ENCODE measurements around the gene BORCS5. TPM values are rescaled to one million over a fixed set of nuclear protein-coding genes. Genes with fewer than 3 reads are reported as not detected.

BORCS5 gene
- total RNA-seq, 5 donors from 2014 or later (not counting 1 experiment from before 2014, with no cell fraction given), result 18.0 to 34.0 (median 25.5) TPM

DNA sequence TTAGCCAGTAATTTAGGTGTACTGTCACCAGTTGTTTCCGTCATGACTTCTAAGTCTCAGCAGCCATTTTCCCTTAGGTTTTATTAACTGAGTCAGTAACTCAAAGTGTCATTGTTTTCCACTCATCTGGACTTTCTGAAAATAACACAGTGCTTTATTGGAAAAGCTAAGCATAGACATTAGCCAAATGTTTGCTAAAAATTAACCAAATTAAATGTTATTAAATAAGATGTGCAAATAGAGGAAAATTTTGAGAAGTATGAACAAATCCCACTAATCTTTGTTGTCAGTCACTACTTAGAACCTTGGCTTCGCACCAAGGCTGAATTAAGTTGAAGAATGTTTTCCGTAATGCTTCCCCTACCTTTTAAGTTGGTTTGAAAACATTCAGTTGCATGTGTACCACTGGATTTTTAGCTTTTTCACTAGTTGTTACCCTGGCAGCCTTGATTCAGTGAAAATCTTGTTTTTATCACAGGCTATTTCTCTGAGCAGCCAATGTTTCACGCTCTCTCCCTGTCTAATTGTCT lies 43.0 kb downstream of the BORCS5 start:
- ATAC-seq (replicated peaks in 1 of 4) (no peak), DNase-seq (no peak)
- ChIA-PET CTCF (interaction anchor here in 1 of 2 donors (0.6 to 0.7 kb wide), 2 partner anchors 220 to 306 kb away, joined by 3 read pairs; no protein-coding TSS in a partner anchor), POLR2A (interaction anchor here (0.5 to 1.1 kb wide), 3 partner anchors 34 to 268 kb away, joined by 3 to 6 read pairs (median 6); no protein-coding TSS in a partner anchor)
- H3K9me3 ChIP-seq, result no peaks in the 10 kb centered on the region
- peaks cover 0 to 8% (median 6%) of the 10 kb centered on the region in 3 donors for H3K9me3 Mint-ChIP-seq
- peaks cover 37 to 64% (median 62%) of the 10 kb centered on the region in 3 donors for H3K4me1 Mint-ChIP-seq
- no peak overlapping the region for H3K4me3 Mint-ChIP-seq
- 100% methylated on average over 3 of the region's 4 CpGs for WGBS (ENCODE audit: insufficient coverage)
- H3K36me3 ChIP-seq (ENCODE audit: control insufficient read depth in 2 of 2, extremely low read depth in 1 of 2, insufficient read depth in 1 of 2, low read length in 1 of 2), result peaks cover 0 to 3% of the 10 kb centered on the region in 2 donors
- H3K4me1 ChIP-seq (ENCODE audit: control insufficient read depth in 1 of 2, extremely low read depth in 1 of 2, insufficient read depth in 2 of 2, low read length in 2 of 2), result no peaks in the 10 kb centered on the region
- H3K27ac Mint-ChIP-seq, result peak overlapping the region; percentile 37 to 68
- no peak overlapping the region for H3K4me3 ChIP-seq (ENCODE audit: control insufficient read depth in 1 of 2, extremely low read depth in 1 of 2, low read length in 1 of 2)
- H3K27me3 Mint-ChIP-seq, result no peaks in the 10 kb centered on the region
- H3K27me3 ChIP-seq (replicated peaks in 1 of 2; ENCODE audit: control insufficient read depth in 2 of 2, extremely low read depth in 1 of 2, insufficient read depth in 2 of 2, low read length in 1 of 2), result no peaks in the 10 kb centered on the region
- no peak overlapping the region for H3K27ac ChIP-seq (ENCODE audit: low read length)
- peaks cover 47% of the 10 kb centered on the region for H3K36me3 Mint-ChIP-seq

- Mint-ChIP-seq H3K9me3 (peaks cover 0 to 8% (median 6%) of the 10 kb centered on the region in 3 donors), H3K4me1 (peaks cover 33 to 65% (median 59%) of the 10 kb centered on the region in 3 donors), H3K36me3 (peaks cover 47% of the 10 kb centered on the region), H3K27me3 (no peaks in the 10 kb centered on the region), H3K27ac (no peak overlapping the region), H3K4me3 (no peak overlapping the region)
- Histone ChIP-seq H3K4me1 (ENCODE audit: control insufficient read depth in 1 of 2, extremely low read depth in 1 of 2, insufficient read depth in 2 of 2, low read length in 2 of 2) (no peaks in the 10 kb centered on the region), H3K4me3 (ENCODE audit: control insufficient read depth in 1 of 2, extremely low read depth in 1 of 2, low read length in 1 of 2) (no peak overlapping the region), H3K27me3 (replicated peaks in 1 of 2; ENCODE audit: control insufficient read depth in 2 of 2, extremely low read depth in 1 of 2, insufficient read depth in 2 of 2, low read length in 1 of 2) (no peaks in the 10 kb centered on the region), H3K27ac (ENCODE audit: low read length) (no peak overlapping the region), H3K36me3 (ENCODE audit: control insufficient read depth in 2 of 2, extremely low read depth in 1 of 2, insufficient read depth in 1 of 2, low read length in 1 of 2) (no peaks in the 10 kb centered on the region), H3K9me3 (no peaks in the 10 kb centered on the region)
- ChIA-PET CTCF (no interaction called here), POLR2A (interaction anchor here in 1 of 2 donors (0.9 to 1.1 kb wide), 2 partner anchors 38 to 65 kb away, joined by 3 to 6 read pairs; no protein-coding TSS in a partner anchor)
- no CpG with 5 or more reads among the region's 3 CpGs for WGBS (ENCODE audit: insufficient coverage)
- no peak for ATAC-seq (replicated peaks in 1 of 4)
- DNase-seq, result no peak
Measured at GRCh38 chr12:12400793-12401192, 43.9 kb downstream of the BORCS5 start.

- H3K27ac Mint-ChIP-seq, result peak overlapping the region; percentile 53 to 79
Measured at GRCh38 chr12:12403264-12404248, 46.7 kb downstream of the BORCS5 start.

DNA sequence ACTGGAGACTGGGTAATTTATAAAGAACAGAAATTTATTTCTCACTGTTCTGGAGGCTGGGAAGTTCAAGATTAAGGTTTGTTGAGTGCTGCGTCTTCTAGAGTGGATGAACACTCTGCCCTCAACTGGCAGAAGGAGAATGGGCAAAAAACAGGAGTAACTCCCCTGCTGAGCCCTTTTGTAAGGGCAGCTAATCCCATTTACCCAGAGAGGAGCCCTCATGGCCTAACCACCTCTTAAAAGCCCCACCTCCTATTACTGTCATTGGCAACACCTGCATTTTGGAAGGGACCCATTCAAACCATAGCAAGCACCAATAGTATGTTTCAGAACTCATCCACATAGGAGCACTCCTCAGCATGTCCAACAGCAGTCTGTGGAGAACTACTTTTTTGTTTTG lies 47.4 kb downstream of the BORCS5 start:
- H3K9me3 ChIP-seq, result no peaks in the 10 kb centered on the region
- ChIA-PET POLR2A (interaction anchor here in 1 of 2 donors (0.5 to 1.8 kb wide), 5 partner anchors 11 to 157 kb away, joined by 3 to 16 read pairs (median 3); no protein-coding TSS in a partner anchor), CTCF (interaction anchor here in 1 of 2 donors (0.7 to 2.0 kb wide), 2 partner anchors 36 to 61 kb away, joined by 3 to 4 read pairs; no protein-coding TSS in a partner anchor)
- H3K4me3 Mint-ChIP-seq, result no peak overlapping the region
- peaks cover 22 to 61% (median 45%) of the 10 kb centered on the region in 3 donors for H3K4me1 Mint-ChIP-seq
- no peak overlapping the region for H3K4me3 ChIP-seq (ENCODE audit: control insufficient read depth in 1 of 2, extremely low read depth in 1 of 2, low read length in 1 of 2)
- peaks cover 38% of the 10 kb centered on the region for H3K36me3 Mint-ChIP-seq
- no peak for DNase-seq
- no CpG with 5 or more reads among the region's 1 CpG for WGBS (ENCODE audit: insufficient coverage)
- peaks cover 0 to 2% of the 10 kb centered on the region in 2 experiments for H3K4me1 ChIP-seq (ENCODE audit: control insufficient read depth in 1 of 2, extremely low read depth in 1 of 2, insufficient read depth in 2 of 2, low read length in 2 of 2)
- H3K36me3 ChIP-seq (ENCODE audit: control insufficient read depth in 2 of 2, extremely low read depth in 1 of 2, insufficient read depth in 1 of 2, low read length in 1 of 2), result no peaks in the 10 kb centered on the region
- H3K27ac ChIP-seq (ENCODE audit: low read length), result no peak overlapping the region
- H3K27ac Mint-ChIP-seq, result peak overlapping the region; percentile 53 to 79
- H3K27me3 ChIP-seq (replicated peaks in 1 of 2; ENCODE audit: control insufficient read depth in 2 of 2, extremely low read depth in 1 of 2, insufficient read depth in 2 of 2, low read length in 1 of 2), result no peaks in the 10 kb centered on the region
- H3K9me3 Mint-ChIP-seq, result peaks cover 0 to 8% (median 6%) of the 10 kb centered on the region in 3 donors
- H3K27me3 Mint-ChIP-seq, result no peaks in the 10 kb centered on the region
- peak in 1 of 4 experiments; percentile 23 for ATAC-seq (replicated peaks in 1 of 4)

More at GRCh38 chr12:12403264-12404248, 46.7 kb downstream of the BORCS5 start:
- DNase-seq, result peak in 1 of 35 experiments; percentile 44
- H3K27me3 Mint-ChIP-seq, result no peaks in the 10 kb centered on the region
- Histone ChIP-seq H3K4me1 (ENCODE audit: control insufficient read depth in 1 of 2, extremely low read depth in 1 of 2, insufficient read depth in 2 of 2, low read length in 2 of 2) (no peaks in the 10 kb centered on the region), H3K4me3 (ENCODE audit: control insufficient read depth in 1 of 2, extremely low read depth in 1 of 2, low read length in 1 of 2) (no peak overlapping the region), H3K27me3 (replicated peaks in 1 of 2; ENCODE audit: control insufficient read depth in 2 of 2, extremely low read depth in 1 of 2, insufficient read depth in 2 of 2, low read length in 1 of 2) (no peaks in the 10 kb centered on the region), H3K9me3 (no peaks in the 10 kb centered on the region), H3K27ac (ENCODE audit: low read length) (no peak overlapping the region), H3K36me3 (ENCODE audit: control insufficient read depth in 2 of 2, extremely low read depth in 1 of 2, insufficient read depth in 1 of 2, low read length in 1 of 2) (no peaks in the 10 kb centered on the region)
- WGBS (ENCODE audit: insufficient coverage), result no CpG with 5 or more reads among the region's 9 CpGs
- peak in 3 of 4 experiments; percentile 49 to 89 (median 54) for ATAC-seq (replicated peaks in 1 of 4)
- H3K36me3 Mint-ChIP-seq, result peaks cover 37% of the 10 kb centered on the region
- peaks cover 0 to 8% (median 6%) of the 10 kb centered on the region in 3 donors for H3K9me3 Mint-ChIP-seq
- POLR2A ChIA-PET, result interaction anchor here in 1 of 2 donors (0.5 to 1.8 kb wide), 5 partner anchors 11 to 158 kb away, joined by 3 to 16 read pairs (median 3); no protein-coding TSS in a partner anchor
- H3K4me1 Mint-ChIP-seq, result peaks cover 26 to 61% (median 48%) of the 10 kb centered on the region in 3 donors
- H3K4me3 Mint-ChIP-seq, result no peak overlapping the region
- CTCF ChIA-PET, result interaction anchor here in 1 of 2 donors (0.5 to 2.0 kb wide), 2 partner anchors 62 to 79 kb away, joined by 3 to 4 read pairs; no protein-coding TSS in a partner anchor

DNA sequence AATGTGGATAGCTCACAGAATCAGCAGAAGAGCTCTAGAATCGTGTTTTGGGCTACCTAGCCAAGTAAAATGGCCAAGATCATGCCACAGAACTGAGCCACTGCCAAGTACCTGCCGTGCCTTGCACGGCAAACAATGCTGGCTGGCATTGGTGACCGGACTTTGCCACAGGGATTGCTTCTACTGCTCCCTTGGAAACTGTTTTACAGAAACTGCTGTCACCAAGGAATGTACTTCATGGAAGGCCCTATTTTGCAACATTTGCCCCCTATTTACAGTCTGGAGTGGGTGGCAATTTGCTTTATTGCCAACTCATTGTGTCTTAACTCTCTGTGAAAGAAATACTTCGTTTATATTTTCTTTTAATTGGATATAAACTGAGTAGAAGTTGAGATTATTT lies 49.0 kb downstream of the BORCS5 start:
- DNase-seq (no peak), ATAC-seq (replicated peaks in 1 of 4) (no peak)
- peaks cover 0 to 2% of the 10 kb centered on the region in 2 experiments for H3K4me1 ChIP-seq (ENCODE audit: control insufficient read depth in 1 of 2, extremely low read depth in 1 of 2, insufficient read depth in 2 of 2, low read length in 2 of 2)
- POLR2A ChIA-PET, result no interaction called here
- H3K27ac ChIP-seq (ENCODE audit: low read length), result no peak overlapping the region
- Mint-ChIP-seq H3K9me3 (peaks cover 0 to 3% (median 2%) of the 10 kb centered on the region in 3 donors), H3K4me3 (no peak overlapping the region), H3K36me3 (peaks cover 35% of the 10 kb centered on the region), H3K27ac (peak overlapping the region in 1 of 2 donors; percentile 55), H3K4me1 (peaks cover 23 to 54% (median 40%) of the 10 kb centered on the region in 3 donors), H3K27me3 (no peaks in the 10 kb centered on the region)
- no peak overlapping the region for H3K4me3 ChIP-seq (ENCODE audit: control insufficient read depth in 1 of 2, extremely low read depth in 1 of 2, low read length in 1 of 2)
- no peaks in the 10 kb centered on the region for H3K27me3 ChIP-seq (replicated peaks in 1 of 2; ENCODE audit: control insufficient read depth in 2 of 2, extremely low read depth in 1 of 2, insufficient read depth in 2 of 2, low read length in 1 of 2)
- CTCF ChIA-PET, result interaction anchor here in 1 of 2 donors (0.9 to 1.3 kb wide), 2 partner anchors 11 to 13 kb away, joined by 3 to 4 read pairs; no protein-coding TSS in a partner anchor
- 81% methylated on average over 4 of the region's 5 CpGs for WGBS (ENCODE audit: insufficient coverage)
- H3K36me3 ChIP-seq (ENCODE audit: control insufficient read depth in 2 of 2, extremely low read depth in 1 of 2, insufficient read depth in 1 of 2, low read length in 1 of 2), result no peaks in the 10 kb centered on the region
- no peaks in the 10 kb centered on the region for H3K9me3 ChIP-seq

GRCh38 chr12:12406762-12407161 lies 49.9 kb downstream of the BORCS5 start:
- DNase-seq (no peak), ATAC-seq (replicated peaks in 1 of 4) (no peak)
- Histone ChIP-seq H3K27me3 (replicated peaks in 1 of 2; ENCODE audit: control insufficient read depth in 2 of 2, extremely low read depth in 1 of 2, insufficient read depth in 2 of 2, low read length in 1 of 2) (no peaks in the 10 kb centered on the region), H3K27ac (ENCODE audit: low read length) (no peak overlapping the region), H3K4me1 (ENCODE audit: control insufficient read depth in 1 of 2, extremely low read depth in 1 of 2, insufficient read depth in 2 of 2, low read length in 2 of 2) (peaks cover 0 to 2% of the 10 kb centered on the region in 2 experiments), H3K4me3 (ENCODE audit: control insufficient read depth in 1 of 2, extremely low read depth in 1 of 2, low read length in 1 of 2) (no peak overlapping the region), H3K9me3 (no peaks in the 10 kb centered on the region), H3K36me3 (ENCODE audit: control insufficient read depth in 2 of 2, extremely low read depth in 1 of 2, insufficient read depth in 1 of 2, low read length in 1 of 2) (no peaks in the 10 kb centered on the region)
- Mint-ChIP-seq H3K9me3 (no peaks in the 10 kb centered on the region), H3K27ac (no peak overlapping the region), H3K36me3 (peaks cover 36% of the 10 kb centered on the region), H3K4me1 (peaks cover 27 to 58% (median 40%) of the 10 kb centered on the region in 3 donors), H3K4me3 (no peak overlapping the region), H3K27me3 (no peaks in the 10 kb centered on the region)
- ChIA-PET POLR2A (interaction anchor here in 1 of 2 donors (1.0 kb wide), 1 partner anchor 10 kb away, joined by 4 read pairs; no protein-coding TSS in a partner anchor), CTCF (no interaction called here)
